Measurements from ENCODE around the gene RNF148. TPM values are rescaled to one million over a fixed set of nuclear protein-coding genes. Genes with fewer than 3 reads are reported as not detected.

The RNF148 gene
- total RNA-seq, 4 donors from 2014 or later: 0.87 to 2.1 (median 1.5) TPM; not detected in 1

GRCh38 chr7:122673951-122674350 is 28.8 kb downstream of the RNF148 start:
- Histone ChIP-seq H3K27ac (peak overlapping the region in 1 of 4 donors; percentile 43), H3K9me3 (no peaks in the 10 kb centered on the region), H3K36me3 (no peaks in the 10 kb centered on the region), H3K4me1 (no peaks in the 10 kb centered on the region), H3K27me3 (no peaks in the 10 kb centered on the region), H3K4me3 (no peak overlapping the region)
- TF ChIP-seq EP300 (IDR thresholded peaks at IDR 0.05) (no peak), POLR2A (IDR thresholded peaks at IDR 0.05) (no peak), CTCF (IDR thresholded peaks at IDR 0.05) (no peak)
- WGBS, 2 donors: 79 to 94% methylated on average over 6 to 18 of the region's 21 CpGs
- DNase-seq (ENCODE audit: low spot score in 2 of 2): no peak

- H3K27me3 ChIP-seq: no peaks in the 10 kb centered on the region
- 95 to 98% methylated on average over 8 of the region's 8 CpGs for WGBS, 2 donors
- TF ChIP-seq POLR2A (IDR thresholded peaks at IDR 0.05) (no peak), CTCF (IDR thresholded peaks at IDR 0.05) (no peak), EP300 (IDR thresholded peaks at IDR 0.05) (no peak)
- H3K4me3 ChIP-seq: no peak overlapping the region
- H3K9me3 ChIP-seq: no peaks in the 10 kb centered on the region
- no peak for DNase-seq (ENCODE audit: low spot score in 2 of 2)
- H3K4me1 ChIP-seq: no peaks in the 10 kb centered on the region
- H3K27ac ChIP-seq: no peak overlapping the region
- no peaks in the 10 kb centered on the region for H3K36me3 ChIP-seq
Observed at GRCh38 chr7:122672536-122672935, 30.2 kb downstream of the RNF148 start.

- Histone ChIP-seq H3K4me1 (no peaks in the 10 kb centered on the region), H3K9me3 (no peaks in the 10 kb centered on the region), H3K27me3 (no peaks in the 10 kb centered on the region), H3K4me3 (no peak overlapping the region), H3K36me3 (no peaks in the 10 kb centered on the region), H3K27ac (no peak overlapping the region)
- no peak for DNase-seq (ENCODE audit: low spot score in 2 of 2)
- 84 to 97% methylated on average over 2 of the region's 2 CpGs for WGBS, 2 donors
- TF ChIP-seq CTCF (IDR thresholded peaks at IDR 0.05) (no peak), POLR2A (IDR thresholded peaks at IDR 0.05) (no peak), EP300 (IDR thresholded peaks at IDR 0.05) (no peak)
Observed at GRCh38 chr7:122663733-122664132, 39.0 kb downstream of the RNF148 start.

- Histone ChIP-seq H3K27me3 (no peaks in the 10 kb centered on the region), H3K36me3 (no peaks in the 10 kb centered on the region), H3K4me1 (no peaks in the 10 kb centered on the region), H3K9me3 (no peaks in the 10 kb centered on the region), H3K4me3 (no peak overlapping the region), H3K27ac (no peak overlapping the region)
- no peak for DNase-seq (ENCODE audit: low spot score in 2 of 2)
- WGBS, 2 donors: 80 to 82% methylated on average over 2 of the region's 2 CpGs
- TF ChIP-seq CTCF (IDR thresholded peaks at IDR 0.05): no peak
- no peak for TF ChIP-seq POLR2A (IDR thresholded peaks at IDR 0.05)
- TF ChIP-seq EP300 (IDR thresholded peaks at IDR 0.05): no peak
Observed at GRCh38 chr7:122658856-122659255, 43.9 kb downstream of the RNF148 start.

GRCh38 chr7:122653685-122654084 is 49.0 kb downstream of the RNF148 start:
- Histone ChIP-seq H3K27ac (no peak overlapping the region), H3K9me3 (no peaks in the 10 kb centered on the region), H3K36me3 (no peaks in the 10 kb centered on the region), H3K27me3 (no peaks in the 10 kb centered on the region), H3K4me3 (no peak overlapping the region), H3K4me1 (no peaks in the 10 kb centered on the region)
- no peak for DNase-seq (ENCODE audit: low spot score in 2 of 2)
- 83 to 85% methylated on average over 5 of the region's 5 CpGs for WGBS, 2 donors
- no peak for TF ChIP-seq POLR2A (IDR thresholded peaks at IDR 0.05)
- no peak for TF ChIP-seq EP300 (IDR thresholded peaks at IDR 0.05)
- TF ChIP-seq CTCF (IDR thresholded peaks at IDR 0.05): no peak
